AG10803 (cell line): ENCODE results near the gene RIPPLY2.

Experiments
- DNase-seq: peaks from one replicate; pipeline ENCODE4 v3.0.0; 2010; ENCODE audit warnings: low read depth
- H3K4me3 ChIP-seq: 2 replicates; pipeline ENCODE4 v1.5.1; 2011; ENCODE audit warnings: mild to moderate bottlenecking, low read length, control low read depth
- CTCF ChIP-seq: conservative IDR thresholded peaks from 2 replicates; pipeline ENCODE4 v1.5.1; 2011; ENCODE audit warnings: mild to moderate bottlenecking, low read length, control low read depth, inconsistent platforms

Gene RIPPLY2

GRCh38 chr6:83868639-83869038 lies 15.5 kb downstream of the RIPPLY2 start:
- no peak overlapping the region for H3K4me3 ChIP-seq
- TF ChIP-seq CTCF: no peak
- DNase-seq: peak; percentile 47

- no peak for TF ChIP-seq CTCF
These were observed 17.5 kb downstream of the RIPPLY2 start for GRCh38 chr6:83870649-83871048.

GRCh38 chr6:83872386-83873118 lies 19.4 kb downstream of the RIPPLY2 start:
- TF ChIP-seq CTCF: no peak
- H3K4me3 ChIP-seq: no peak overlapping the region
- peak; percentile 12 for DNase-seq

More at GRCh38 chr6:83870649-83871048, 17.5 kb downstream of the RIPPLY2 start:
- H3K4me3 ChIP-seq: no peak overlapping the region
- DNase-seq: no peak

GRCh38 chr6:83873869-83874268 lies 20.7 kb downstream of the RIPPLY2 start:
- H3K4me3 ChIP-seq: no peak overlapping the region
- TF ChIP-seq CTCF: no peak
- no peak for DNase-seq

- no peak for TF ChIP-seq CTCF
- no peak overlapping the region for H3K4me3 ChIP-seq
- no peak for DNase-seq
These were observed 22.7 kb downstream of the RIPPLY2 start for GRCh38 chr6:83875843-83876242.

GRCh38 chr6:83878902-83879644 lies 25.9 kb downstream of the RIPPLY2 start:
- no peak for DNase-seq
- TF ChIP-seq CTCF: no peak
- H3K4me3 ChIP-seq: no peak overlapping the region

- no peak overlapping the region for H3K4me3 ChIP-seq
- peak; percentile 37 for DNase-seq
- TF ChIP-seq CTCF: no peak
These were observed 26.6 kb downstream of the RIPPLY2 start for GRCh38 chr6:83879746-83880145.
